ENCODE data around the gene PPM1H. TPM values are rescaled to one million over a fixed set of nuclear protein-coding genes. Genes with fewer than 3 reads are reported as not detected.

The PPM1H gene
- total and polyA plus RNA-seq, 10 of the 15 experiments (the other 5 are each of a cell fraction or from before 2014, with no cell fraction given), result 0.11 to 0.83 (median 0.49) TPM

DNA sequence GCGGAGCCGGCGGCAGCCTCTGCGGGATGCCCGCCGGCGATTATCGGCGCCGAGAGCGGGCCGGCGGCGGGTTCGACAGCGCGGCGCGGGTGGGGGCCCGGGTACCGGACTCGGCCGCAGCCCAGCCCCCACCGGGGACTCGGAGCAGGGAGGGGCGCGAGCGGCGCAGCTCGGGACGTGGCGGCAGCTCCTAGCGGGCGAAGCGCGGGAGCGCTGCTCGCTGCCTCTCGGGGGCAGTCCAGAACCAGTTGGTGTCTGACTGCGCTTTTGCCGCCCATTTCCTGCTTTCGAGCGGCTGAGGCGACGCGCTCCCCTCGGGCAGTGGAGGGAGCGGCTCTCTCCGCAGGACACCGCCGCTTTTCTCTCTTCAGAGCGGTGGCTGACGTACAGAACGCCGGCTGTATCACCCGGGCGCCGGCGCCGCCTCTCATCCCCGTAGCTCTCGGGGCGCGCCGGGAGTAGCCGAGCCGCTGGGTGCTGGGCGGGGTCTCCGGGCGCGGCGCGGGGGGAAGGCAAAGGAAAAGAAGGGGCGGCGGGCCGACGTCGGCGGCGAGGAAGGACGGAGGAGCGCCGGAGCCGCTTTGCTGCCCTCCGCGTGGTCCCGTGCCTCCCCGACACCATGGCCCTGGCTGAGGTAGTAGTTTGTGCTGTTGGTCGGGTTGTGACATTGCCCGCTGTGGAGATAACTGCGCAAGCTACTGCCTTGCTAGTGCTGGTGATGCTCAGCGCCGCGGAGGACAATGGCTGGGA, 331.7 kb downstream of the PPM1H start (continued):
- TF ChIP-seq NKRF (conservative IDR thresholded peaks at IDR 0.05), result peak; percentile 84
- peak; percentile 27; the same call in 1 of the 2 replicates for TF ChIP-seq CBFB (IDR thresholded peaks at IDR 0.05; ENCODE audit: low read depth)
- no peak; the same call in 1 of the 2 replicates for TF ChIP-seq EED (IDR thresholded peaks at IDR 0.05; ENCODE audit: low read depth)
- TF ChIP-seq CBX3 (IDR thresholded peaks at IDR 0.05; ENCODE audit: borderline replicate concordance, low read depth), result no peak
- no peak; the same call in 1 of the 2 replicates for TF ChIP-seq SIN3A (IDR thresholded peaks at IDR 0.05; ENCODE audit: low read depth, low read length)
- no peak for TF ChIP-seq KAT2A (conservative IDR thresholded peaks at IDR 0.05; ENCODE audit: control insufficient read depth, low read depth, low read length)
- 0 out of 2 replicates have a peak, but pooled peaks have one; percentile 17 for TF ChIP-seq ZNF24 (IDR thresholded peaks at IDR 0.05)
- no peak for TF ChIP-seq ZNF622 (IDR thresholded peaks at IDR 0.05)
- TF ChIP-seq, protein P1, sequence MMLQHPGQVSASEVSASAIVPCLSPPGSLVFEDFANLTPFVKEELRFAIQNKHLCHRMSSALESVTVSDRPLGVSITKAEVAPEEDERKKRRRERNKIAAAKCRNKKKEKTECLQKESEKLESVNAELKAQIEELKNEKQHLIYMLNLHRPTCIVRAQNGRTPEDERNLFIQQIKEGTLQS (IDR thresholded peaks at IDR 0.05; ENCODE audit: borderline replicate concordance, extremely low read depth, low read depth, low read length), result no peak

Measured in GM12878 (cell line).